HG03575 (cell line): ENCODE results near the gene HNRNPA1.
"Not testable (repeated sequence)": the region's sequence is repeated elsewhere in the genome, so short reads cannot be mapped to it uniquely, and the experiment has no call there.

ENCODE experiments used
- ATAC-seq: cut with Tn5 transposase; IDR thresholded peaks from one replicate; pipeline ENCODE4 v1.9.1; 2021; ENCODE audit not compliant: unreplicated experiment, insufficient number of reproducible peaks, low FRiP score; ENCODE audit errors: extremely low read depth

Gene HNRNPA1

GRCh38 chr12:54280468-54281260 lies at the start of gene HNRNPA1:
Gene HNRNPA1, plus strand, starts transcription at chr12:54280726. Its CDS starts 82 bp downstream, at chr12:54280808.
- peak; percentile 75 for ATAC-seq

GRCh38 chr12:54231269-54231668 lies 49.3 kb upstream of the HNRNPA1 start:
- ATAC-seq, result not testable (repeated sequence)

- ATAC-seq, result no peak
These were observed 47.7 kb upstream of the HNRNPA1 start for GRCh38 chr12:54232790-54233189.

GRCh38 chr12:54238531-54238930 lies 42.0 kb upstream of the HNRNPA1 start:
- no peak for ATAC-seq

DNA sequence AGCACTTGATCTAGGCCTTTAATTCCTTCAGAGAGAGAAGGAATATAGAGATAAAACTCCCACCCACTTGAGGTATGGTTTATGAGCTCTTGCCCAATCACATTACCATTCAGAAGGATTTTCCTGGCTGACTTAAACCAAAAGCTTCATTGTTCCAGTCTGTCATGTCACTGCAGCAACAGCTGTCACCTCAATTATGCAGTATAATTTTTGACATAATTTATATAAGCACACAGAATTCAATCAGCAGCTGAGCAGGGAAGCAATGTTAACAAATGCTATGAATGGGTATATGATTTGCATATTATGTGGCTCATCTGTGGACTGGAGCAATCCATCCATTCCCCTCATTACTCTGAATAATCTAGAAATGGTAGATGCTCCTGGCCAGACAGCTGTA lies 40.9 kb upstream of the HNRNPA1 start:
- ATAC-seq, result no peak

DNA sequence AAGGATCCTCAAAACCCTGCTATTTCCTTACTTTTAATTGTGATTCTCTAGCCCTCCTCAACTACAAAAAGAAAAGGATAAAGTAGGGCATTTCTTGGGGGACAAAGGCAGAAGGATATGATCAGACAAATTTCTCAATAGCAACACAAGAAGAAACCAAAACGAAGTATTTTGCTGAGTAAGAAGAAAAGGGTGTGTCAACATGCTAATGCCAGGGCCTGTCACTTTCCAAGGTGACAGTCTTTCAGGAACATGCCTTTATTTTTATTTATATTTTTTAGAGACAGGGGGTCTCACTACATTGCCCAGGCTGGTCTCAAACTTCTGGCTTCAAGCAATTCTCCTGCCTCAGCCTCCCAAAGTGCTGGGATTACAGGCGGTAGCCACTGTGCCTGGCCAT lies 40.4 kb upstream of the HNRNPA1 start:
- ATAC-seq, result no peak

DNA sequence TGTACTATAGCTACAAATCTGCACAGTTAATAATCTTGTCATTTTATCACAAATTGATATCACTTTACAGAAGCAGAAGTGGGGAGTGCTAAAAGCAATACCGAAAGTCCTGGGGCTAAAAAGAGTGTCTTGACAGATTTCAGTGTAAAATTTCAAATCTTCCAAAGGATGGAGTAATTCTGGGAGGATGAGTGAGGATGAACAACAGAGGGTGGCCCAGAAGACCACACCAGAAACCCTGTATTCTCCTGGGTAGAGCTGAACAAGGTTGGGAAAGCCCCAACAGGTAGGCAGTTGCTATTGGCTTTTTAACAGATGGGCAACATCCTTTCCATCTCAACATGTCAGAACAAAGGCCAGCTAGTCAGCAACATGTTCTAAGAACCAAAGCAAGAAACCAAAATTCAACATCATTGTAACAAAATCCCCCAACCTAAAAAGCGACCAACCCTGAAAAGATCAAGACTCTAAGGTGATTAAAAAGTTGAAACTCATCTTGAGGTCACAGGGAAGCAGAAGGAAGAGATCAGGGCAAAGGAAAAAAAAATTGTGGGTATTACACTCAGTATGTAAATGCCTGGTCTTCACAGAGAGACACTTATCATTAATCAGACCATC lies 39.4 kb upstream of the HNRNPA1 start:
- ATAC-seq, result no peak

GRCh38 chr12:54246011-54246641 lies 34.4 kb upstream of the HNRNPA1 start:
- no peak for ATAC-seq

GRCh38 chr12:54249489-54249888 lies 31.0 kb upstream of the HNRNPA1 start:
- ATAC-seq, result no peak

DNA sequence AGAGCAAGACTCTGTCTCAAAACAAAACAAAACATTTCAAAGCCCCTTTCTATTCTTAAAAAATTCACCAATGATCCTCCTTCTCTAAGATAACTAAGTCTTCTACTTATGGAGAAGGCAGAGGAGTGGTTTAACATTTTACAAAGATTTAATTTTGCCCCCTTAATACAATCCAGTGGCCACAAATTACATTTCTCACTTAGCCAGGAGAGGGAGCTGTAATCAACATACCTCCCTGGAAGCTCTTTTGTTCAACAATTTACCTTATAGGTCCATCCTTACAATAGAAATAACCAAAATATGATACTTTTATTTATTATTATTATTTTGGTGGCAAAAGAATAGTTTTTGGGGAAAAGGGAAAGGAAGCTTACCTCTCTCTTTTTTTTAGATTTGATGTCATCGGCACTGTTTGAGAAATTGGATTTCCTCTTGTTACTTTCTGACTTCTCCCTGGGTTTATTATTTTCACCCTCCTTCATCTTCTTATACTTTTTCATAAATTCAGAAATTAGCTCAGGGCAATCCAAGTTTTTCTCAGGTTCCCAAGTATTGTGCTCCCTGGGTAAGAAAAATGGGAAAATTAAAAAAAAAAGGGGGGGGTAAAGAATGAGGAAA lies 28.8 kb upstream of the HNRNPA1 start:
- no peak for ATAC-seq

GRCh38 chr12:54253240-54253639 lies 27.3 kb upstream of the HNRNPA1 start:
- ATAC-seq, result no peak

DNA sequence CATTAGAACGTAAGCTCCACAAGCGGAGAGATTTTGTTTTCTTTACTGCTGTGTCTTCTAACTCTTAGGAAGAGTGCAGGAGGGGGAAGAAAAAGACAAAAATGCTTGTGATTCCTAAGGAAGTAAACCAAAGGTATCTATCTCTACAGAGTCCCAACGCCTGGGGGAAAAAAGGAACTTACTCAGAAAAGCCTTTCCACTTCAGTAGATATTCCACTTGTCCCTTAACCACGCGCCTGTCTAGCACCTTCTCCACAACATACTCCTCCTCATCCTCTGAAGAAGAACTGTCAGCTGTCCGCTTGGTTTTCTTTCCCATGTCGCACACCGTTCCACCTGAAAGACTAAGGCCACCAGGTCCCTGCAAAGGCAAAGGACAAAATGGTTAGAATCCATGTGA lies 23.2 kb upstream of the HNRNPA1 start:
- ATAC-seq, result no peak

DNA sequence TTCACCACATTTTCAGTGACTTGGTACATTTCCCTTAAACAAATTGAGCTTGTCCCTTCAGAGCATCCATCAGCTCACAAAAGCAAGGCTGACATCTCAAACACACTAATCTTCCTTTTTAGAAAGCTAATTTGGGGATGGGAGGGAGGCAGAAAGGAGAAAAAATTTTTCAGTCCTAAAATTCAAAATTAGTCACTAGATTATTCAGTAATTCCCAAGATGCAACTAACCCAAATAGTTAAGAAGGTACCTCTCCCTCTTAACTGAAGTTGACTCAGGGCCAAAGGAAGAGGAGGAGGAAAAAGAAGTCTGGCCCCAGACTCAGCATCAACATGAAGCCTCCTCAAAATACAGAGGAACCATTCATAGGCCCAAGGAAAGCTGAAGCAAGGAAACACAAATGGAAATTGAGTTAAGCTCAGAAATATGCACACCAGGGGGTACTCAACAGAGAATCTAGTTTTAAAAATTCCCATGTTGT lies 22.3 kb upstream of the HNRNPA1 start:
- ATAC-seq, result no peak

GRCh38 chr12:54259194-54260011 lies 21.1 kb upstream of the HNRNPA1 start:
- ATAC-seq, result no peak

- no peak for ATAC-seq
These were observed 18.6 kb upstream of the HNRNPA1 start for GRCh38 chr12:54261815-54262402.

- no peak for ATAC-seq
These were observed 18.1 kb upstream of the HNRNPA1 start for GRCh38 chr12:54262403-54262925.

DNA sequence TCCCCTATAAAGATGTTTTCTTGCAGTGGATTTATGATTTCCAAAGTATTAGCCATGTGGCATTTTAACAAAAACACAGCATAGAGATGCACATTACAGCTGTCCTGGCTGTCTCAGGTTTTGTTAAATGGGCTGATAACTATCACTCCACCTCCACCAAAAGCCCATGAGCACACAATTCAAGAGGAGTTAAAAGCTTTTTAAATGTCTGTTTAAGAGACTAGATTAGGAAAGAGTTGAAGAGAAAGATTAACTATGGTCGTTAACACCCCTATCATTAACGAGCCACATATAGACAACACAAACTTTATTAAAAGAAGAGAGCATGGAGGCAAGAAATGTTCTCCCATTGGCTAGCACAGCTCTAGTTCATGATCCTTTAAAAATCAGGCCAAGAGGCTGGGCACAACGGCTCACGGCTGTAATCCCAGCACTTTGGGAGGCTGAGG lies 15.1 kb upstream of the HNRNPA1 start:
- ATAC-seq, result no peak

- no peak for ATAC-seq
These were observed 13.7 kb upstream of the HNRNPA1 start for GRCh38 chr12:54266852-54267251.
